WTC11 (cell line): ENCODE data around the gene ZNF710.

Source experiments
- CTCF ChIP-seq: fragments of 200-600 bp; IDR thresholded peaks from 2 replicates; pipeline ENCODE4 v1.8.0; 2022; ENCODE audit warnings: antibody characterized with exemption
- E2F1 ChIP-seq: sonication (generic); formaldehyde crosslinking; IDR thresholded peaks from 2 replicates; pipeline ENCODE4 v1.8.0; 2022; ENCODE audit warnings: mild to moderate bottlenecking, missing genetic modification reagents
- ELF4 ChIP-seq: sonication (generic); formaldehyde crosslinking; IDR thresholded peaks from 2 replicates; pipeline ENCODE4 v1.8.1; 2022; ENCODE audit warnings: low read depth, mild to moderate bottlenecking, moderate library complexity, missing genetic modification reagents
- FOXJ3 ChIP-seq: sonication (generic); formaldehyde crosslinking; IDR thresholded peaks from 2 replicates; pipeline ENCODE4 v1.9.0; 2021; ENCODE audit warnings: missing genetic modification reagents, mild to moderate bottlenecking, borderline replicate concordance
- HMGXB4 ChIP-seq: sonication (generic); formaldehyde crosslinking; IDR thresholded peaks from 2 replicates; pipeline ENCODE4 v1.8.1; 2023; ENCODE audit warnings: mild to moderate bottlenecking, moderate library complexity, missing genetic modification reagents
- NR2C2 ChIP-seq: sonication (generic); formaldehyde crosslinking; IDR thresholded peaks from 2 replicates; pipeline ENCODE4 v1.8.0; 2022; ENCODE audit warnings: mild to moderate bottlenecking, missing genetic modification reagents
- RELA ChIP-seq: sonication (generic); formaldehyde crosslinking; IDR thresholded peaks from 2 replicates; pipeline ENCODE4 v1.8.1; 2022; ENCODE audit warnings: missing genetic modification reagents, mild to moderate bottlenecking, borderline replicate concordance
- TEAD4 ChIP-seq: sonication (generic); formaldehyde crosslinking; IDR thresholded peaks from 2 replicates; pipeline ENCODE4 v1.8.0; 2022; ENCODE audit warnings: mild to moderate bottlenecking, missing genetic modification reagents
- USF1 ChIP-seq: sonication (generic); formaldehyde crosslinking; IDR thresholded peaks from 2 replicates; pipeline ENCODE4 v1.8.0; 2022; ENCODE audit warnings: mild to moderate bottlenecking, missing genetic modification reagents
- ZNF232 ChIP-seq: sonication (generic); formaldehyde crosslinking; IDR thresholded peaks from 2 replicates; pipeline ENCODE4 v1.8.0; 2022; ENCODE audit warnings: mild to moderate bottlenecking, missing genetic modification reagents
- TF ChIP-seq, protein P1 (sequence below): fragments of 250-450 bp; sonication (Bioruptor Pico); conservative IDR thresholded peaks from 2 replicates; pipeline ENCODE4 v1.9.0; 2021; ENCODE audit warnings: mild to moderate bottlenecking

- TF ChIP-seq CTCF = no peak
- no peak for TF ChIP-seq FOXJ3 (CRISPR knock-in tag)
- no peak for TF ChIP-seq HMGXB4
- no peak for TF ChIP-seq USF1 (CRISPR knock-in tag)
- no peak for TF ChIP-seq NR2C2 (CRISPR knock-in tag)
- TF ChIP-seq RELA (CRISPR knock-in tag) = no peak
- TF ChIP-seq, protein P1, sequence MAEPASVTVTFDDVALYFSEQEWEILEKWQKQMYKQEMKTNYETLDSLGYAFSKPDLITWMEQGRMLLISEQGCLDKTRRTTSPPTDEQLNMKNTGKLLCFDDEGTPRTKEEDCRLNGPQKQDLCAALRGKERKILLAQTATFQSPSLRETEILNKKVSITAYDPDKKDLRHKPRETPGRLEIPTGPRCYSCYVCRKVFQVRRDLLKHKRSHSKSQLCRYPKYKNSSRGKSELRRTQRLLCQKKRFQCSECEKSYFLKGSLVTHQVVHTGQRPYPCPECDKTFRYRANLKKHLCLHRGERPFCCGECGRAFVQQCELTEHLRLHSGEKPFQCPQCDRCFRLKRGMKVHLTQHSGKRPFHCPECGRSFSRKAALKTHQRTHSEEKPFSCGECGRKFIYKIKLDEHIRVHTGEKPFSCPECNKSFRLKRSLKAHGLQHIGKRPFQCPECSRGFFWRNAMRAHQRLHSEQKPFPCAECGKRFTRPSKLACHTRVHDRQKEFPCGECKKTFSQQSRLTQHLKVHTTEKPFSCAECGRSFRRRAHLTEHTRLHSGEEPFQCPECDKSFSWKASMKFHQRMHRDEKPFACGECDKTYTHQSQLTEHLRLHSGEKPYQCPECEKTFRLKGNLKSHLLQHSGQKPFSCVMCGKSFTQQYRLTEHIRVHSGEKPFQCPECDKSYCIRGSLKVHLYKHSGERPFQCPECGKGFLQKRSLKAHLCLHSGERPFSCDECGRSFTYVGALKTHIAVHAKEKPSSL (CRISPR knock-in tag) = no peak
- TF ChIP-seq E2F1 = no peak
- TF ChIP-seq TEAD4 (CRISPR knock-in tag) = no peak
- no peak for TF ChIP-seq ZNF232 (CRISPR knock-in tag)
- TF ChIP-seq ELF4 (CRISPR knock-in tag) = no peak
These were observed 5.9 kb downstream of the ZNF710 start for GRCh38 chr15:90007076-90007460.
